Measurements from ENCODE around the gene CBY3.

DNA sequence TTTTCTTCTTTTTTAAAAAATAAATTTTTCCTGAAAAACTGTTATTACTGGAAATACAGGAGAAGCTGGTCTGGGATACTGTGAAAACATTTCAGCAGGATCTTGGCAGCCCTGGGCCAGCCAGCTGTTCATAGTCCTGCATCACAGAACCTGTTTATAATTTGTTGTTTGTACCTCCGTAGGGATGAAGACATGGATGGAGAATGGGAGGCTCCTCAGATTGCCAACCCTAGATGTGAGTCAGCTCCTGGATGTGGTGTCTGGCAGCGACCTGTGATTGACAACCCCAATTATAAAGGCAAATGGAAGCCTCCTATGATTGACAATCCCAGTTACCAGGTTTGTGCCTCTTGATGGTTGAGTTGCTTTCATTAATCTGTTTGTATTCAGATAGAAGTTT is 39.4 kb upstream of the CBY3 start:
- TF ChIP-seq TCF7L2 (IDR thresholded peaks at IDR 0.05; ENCODE audit: borderline replicate concordance, low read depth, low read length), result no peak
- no peak for TF ChIP-seq KLF8 (tag by site-specific recombination; IDR thresholded peaks at IDR 0.05)
- no peak for TF ChIP-seq ZNF10 (tag by site-specific recombination; IDR thresholded peaks at IDR 0.05)
- no peak for TF ChIP-seq ZNF768 (tag by site-specific recombination; IDR thresholded peaks at IDR 0.05)
- TF ChIP-seq, protein P1, sequence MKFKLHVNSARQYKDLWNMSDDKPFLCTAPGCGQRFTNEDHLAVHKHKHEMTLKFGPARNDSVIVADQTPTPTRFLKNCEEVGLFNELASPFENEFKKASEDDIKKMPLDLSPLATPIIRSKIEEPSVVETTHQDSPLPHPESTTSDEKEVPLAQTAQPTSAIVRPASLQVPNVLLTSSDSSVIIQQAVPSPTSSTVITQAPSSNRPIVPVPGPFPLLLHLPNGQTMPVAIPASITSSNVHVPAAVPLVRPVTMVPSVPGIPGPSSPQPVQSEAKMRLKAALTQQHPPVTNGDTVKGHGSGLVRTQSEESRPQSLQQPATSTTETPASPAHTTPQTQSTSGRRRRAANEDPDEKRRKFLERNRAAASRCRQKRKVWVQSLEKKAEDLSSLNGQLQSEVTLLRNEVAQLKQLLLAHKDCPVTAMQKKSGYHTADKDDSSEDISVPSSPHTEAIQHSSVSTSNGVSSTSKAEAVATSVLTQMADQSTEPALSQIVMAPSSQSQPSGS (tag by site-specific recombination; IDR thresholded peaks at IDR 0.05; ENCODE audit: low read depth), result no peak
- TF ChIP-seq, protein P2, sequence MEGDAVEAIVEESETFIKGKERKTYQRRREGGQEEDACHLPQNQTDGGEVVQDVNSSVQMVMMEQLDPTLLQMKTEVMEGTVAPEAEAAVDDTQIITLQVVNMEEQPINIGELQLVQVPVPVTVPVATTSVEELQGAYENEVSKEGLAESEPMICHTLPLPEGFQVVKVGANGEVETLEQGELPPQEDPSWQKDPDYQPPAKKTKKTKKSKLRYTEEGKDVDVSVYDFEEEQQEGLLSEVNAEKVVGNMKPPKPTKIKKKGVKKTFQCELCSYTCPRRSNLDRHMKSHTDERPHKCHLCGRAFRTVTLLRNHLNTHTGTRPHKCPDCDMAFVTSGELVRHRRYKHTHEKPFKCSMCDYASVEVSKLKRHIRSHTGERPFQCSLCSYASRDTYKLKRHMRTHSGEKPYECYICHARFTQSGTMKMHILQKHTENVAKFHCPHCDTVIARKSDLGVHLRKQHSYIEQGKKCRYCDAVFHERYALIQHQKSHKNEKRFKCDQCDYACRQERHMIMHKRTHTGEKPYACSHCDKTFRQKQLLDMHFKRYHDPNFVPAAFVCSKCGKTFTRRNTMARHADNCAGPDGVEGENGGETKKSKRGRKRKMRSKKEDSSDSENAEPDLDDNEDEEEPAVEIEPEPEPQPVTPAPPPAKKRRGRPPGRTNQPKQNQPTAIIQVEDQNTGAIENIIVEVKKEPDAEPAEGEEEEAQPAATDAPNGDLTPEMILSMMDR (tag by site-specific recombination; IDR thresholded peaks at IDR 0.05), result no peak
- TF ChIP-seq, protein P3, sequence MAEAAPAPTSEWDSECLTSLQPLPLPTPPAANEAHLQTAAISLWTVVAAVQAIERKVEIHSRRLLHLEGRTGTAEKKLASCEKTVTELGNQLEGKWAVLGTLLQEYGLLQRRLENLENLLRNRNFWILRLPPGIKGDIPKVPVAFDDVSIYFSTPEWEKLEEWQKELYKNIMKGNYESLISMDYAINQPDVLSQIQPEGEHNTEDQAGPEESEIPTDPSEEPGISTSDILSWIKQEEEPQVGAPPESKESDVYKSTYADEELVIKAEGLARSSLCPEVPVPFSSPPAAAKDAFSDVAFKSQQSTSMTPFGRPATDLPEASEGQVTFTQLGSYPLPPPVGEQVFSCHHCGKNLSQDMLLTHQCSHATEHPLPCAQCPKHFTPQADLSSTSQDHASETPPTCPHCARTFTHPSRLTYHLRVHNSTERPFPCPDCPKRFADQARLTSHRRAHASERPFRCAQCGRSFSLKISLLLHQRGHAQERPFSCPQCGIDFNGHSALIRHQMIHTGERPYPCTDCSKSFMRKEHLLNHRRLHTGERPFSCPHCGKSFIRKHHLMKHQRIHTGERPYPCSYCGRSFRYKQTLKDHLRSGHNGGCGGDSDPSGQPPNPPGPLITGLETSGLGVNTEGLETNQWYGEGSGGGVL (tag by site-specific recombination; IDR thresholded peaks at IDR 0.05), result no peak
- TF ChIP-seq ZFP41 (tag by site-specific recombination; IDR thresholded peaks at IDR 0.05; ENCODE audit: borderline replicate concordance), result no peak
